GM04504 (cell line): ENCODE measurements around the gene SSC5D.
"Not testable (repeated sequence)": the region's sequence is repeated elsewhere in the genome, so short reads cannot be mapped to it uniquely, and the experiment has no call there.

Experiments
- DNase-seq: peaks from one replicate; pipeline ENCODE4 v3.0.0-alpha.2; 2012; ENCODE audit warnings: low read depth

The SSC5D gene

DNA sequence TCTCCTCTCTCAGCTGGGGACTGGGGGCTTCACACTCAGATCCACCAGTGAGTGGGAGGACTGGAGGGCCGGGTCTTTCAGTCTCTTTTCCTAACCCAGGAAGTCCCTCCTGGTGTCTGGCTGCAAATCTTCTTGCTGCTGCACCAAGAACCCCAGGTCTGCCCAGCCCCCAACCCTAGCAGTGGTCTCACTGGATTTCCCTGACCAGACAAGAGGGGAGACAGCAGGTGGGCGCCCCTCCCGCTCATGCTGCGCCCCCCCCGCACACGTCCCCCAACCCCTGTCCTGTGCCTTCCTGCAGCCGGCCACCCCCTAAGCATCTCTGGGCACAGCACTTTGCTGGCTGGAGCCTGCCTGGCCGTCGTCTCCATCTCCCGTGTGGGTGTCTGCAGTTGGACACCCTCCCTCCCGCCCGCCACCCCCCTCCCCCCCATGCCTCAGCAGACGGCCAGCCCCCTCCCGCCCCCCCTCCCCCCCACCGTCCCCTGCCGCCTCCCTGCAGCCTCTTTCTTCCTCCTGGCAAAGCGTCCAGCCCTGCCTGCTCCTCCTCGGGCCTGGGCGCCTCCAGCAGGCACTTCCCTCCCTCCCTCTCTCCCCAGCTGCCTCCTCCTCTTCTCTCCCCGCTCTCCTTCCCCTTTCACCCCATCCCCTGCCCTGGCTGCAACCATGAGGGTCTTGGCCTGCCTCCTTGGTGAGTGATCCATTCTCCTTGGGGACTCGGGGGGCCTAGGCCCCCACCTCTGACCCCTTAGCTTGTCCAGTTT, at the start of gene SSC5D:
Gene SSC5D (plus strand): TSS at position 513 of the 764 bp plus-strand sequence. CDS start 154 bp downstream, at position 667.
- DNase-seq: no peak

GRCh38 chr19:55439052-55439451, 49.2 kb upstream of the SSC5D start:
- no peak for DNase-seq

DNA sequence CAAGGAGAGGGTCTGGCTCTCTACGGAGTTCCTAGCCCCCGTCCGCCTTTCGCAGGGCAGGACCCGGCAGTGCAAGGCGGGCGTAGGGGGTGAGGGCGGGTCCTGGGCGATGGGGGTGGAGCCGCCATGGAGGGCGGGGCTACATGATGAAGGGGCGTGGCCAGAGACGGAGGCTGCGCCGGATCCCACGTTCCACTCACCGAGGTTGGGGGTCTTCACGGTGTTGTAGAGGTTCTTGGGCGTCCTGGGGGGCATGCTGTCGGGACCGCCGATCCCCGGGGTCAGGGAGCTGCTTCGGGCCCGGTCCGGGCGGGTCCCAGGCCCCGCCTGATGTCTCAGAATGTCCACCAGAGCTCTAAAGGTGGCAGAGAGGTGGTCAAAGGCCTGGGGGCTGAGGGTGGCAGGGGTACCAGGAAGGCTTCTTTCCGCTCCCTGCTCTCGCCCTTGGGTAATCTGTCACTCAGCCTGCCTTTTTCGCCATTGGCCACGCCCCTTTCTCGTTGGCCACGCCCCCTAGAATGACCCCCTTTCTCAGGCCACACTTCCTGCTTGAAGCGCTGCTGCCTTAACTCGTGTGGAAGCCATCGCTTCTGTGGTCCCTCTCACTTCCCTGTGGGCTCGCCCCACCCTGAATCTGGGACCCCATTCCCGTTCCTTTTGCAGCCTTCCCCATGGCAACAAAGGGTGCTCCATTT, 47.7 kb upstream of the SSC5D start:
- DNase-seq: no peak

DNA sequence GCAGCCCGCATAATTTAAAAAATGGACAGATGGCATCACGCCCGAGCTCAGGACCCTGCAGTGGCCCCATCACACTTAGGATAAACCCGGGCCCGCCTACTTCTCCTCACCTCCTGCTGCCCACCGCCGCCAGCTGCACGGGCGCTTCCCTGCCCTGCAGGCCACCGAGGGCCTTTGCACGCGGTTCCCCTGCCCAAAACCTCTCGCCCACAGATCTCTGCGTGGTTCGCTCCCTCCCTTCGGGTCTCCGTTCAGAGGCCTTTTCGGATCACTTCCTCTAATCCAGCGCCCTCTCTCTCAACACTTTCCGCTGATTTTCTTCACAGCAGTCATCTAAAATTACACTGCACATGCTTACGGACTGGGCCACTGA, 46.9 kb upstream of the SSC5D start:
- no peak for DNase-seq

- DNase-seq: no peak
Observed at GRCh38 chr19:55441692-55442321, 46.4 kb upstream of the SSC5D start.

DNA sequence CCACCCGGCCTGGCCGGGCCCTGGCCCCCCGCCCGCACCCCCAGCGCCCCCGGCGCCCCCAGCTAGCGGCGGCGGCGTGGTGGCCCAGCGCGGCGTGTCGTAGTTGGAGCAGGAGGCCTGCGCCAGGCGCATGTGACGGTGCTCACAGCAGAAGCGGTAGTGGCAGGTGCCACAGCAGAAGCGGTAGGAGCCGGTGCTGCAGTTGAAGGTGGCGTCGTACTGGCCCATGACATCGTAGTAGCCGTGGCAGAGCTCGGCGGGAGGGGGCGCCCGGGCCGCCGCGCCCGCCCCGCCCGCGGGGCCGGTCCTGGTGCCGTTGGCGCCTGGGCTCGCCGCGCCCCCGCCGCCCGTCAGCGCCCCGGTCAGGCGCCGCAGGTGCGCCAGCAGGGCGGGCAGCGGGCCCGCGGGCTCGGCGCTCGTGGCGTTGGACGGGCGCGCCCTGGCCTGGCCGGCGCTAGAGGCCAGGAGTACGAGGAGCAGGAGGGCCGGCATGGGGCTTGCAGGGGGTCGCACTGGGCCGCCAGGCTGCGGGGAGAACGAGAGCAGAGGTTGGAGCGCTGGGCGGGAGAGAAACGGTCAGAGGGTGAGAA, 45.8 kb upstream of the SSC5D start:
- DNase-seq: no peak

GRCh38 chr19:55443045-55443823, 45.0 kb upstream of the SSC5D start, which contains the start of gene SHISA7:
TSS of gene SHISA7 (minus strand) at chr19:55443300. CDS start at chr19:55442863, 437 bp downstream.
- no peak for DNase-seq

GRCh38 chr19:55443824-55444480, 44.3 kb upstream of the SSC5D start:
- no peak for DNase-seq

DNA sequence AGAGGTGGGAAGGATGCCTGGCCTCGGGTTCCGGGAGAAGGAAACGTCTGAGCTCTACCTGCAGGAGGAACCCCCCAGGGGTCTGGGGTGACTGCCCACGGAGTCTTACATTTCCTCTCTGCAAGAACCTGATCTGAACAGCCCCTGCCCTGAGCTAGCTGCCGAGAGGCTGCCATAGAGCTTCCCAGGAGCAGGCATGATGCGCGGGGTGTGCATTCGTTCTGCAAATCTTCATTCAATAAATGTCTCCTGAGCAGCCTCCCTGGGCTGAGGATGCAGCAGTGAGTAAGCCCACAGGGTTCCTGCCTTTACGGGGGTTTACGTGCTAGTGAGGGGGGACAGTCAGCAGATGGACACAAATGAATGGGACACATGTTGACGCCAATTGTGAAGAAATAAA, 43.6 kb upstream of the SSC5D start:
- DNase-seq: no peak

GRCh38 chr19:55446060-55446459, 42.2 kb upstream of the SSC5D start:
- DNase-seq: no peak

DNA sequence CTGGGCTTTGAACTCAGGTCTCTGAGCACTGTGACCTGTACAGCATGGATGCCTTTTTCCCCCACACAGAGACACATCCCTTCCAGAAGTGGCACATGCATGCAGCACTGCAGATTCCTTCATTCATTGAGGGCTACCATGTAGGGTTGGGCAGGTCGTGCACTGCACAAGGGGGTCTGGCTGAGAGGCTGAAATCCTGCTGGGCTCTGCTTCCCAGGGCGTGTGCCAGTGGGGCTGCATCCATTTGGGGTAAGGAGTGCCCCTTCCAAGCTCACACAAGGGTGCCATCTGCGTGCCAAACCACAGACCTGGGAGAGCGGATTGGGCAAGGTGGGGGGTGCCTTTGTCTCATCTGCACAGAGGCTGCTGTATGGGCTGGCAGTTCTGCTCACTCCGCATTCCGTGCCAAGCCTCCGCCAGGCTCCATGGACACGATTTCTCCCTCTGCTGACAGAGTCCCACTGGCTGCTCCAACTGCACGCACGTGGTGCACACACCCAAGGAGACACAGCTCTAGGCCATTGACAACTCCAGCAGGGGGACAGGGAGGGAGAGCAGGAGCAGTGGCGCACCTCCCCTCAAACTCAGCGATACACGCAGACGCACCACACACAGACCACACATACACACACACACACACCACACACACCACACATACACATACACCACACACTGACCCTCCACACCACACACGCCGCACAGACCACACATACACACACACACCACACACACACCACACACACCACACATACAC, 40.6 kb upstream of the SSC5D start:
- no peak for DNase-seq

- not testable (repeated sequence) for DNase-seq
Observed at GRCh38 chr19:55448175-55448490, 40.1 kb upstream of the SSC5D start.

- no peak for DNase-seq
Observed at GRCh38 chr19:55449469-55449868, 38.8 kb upstream of the SSC5D start.

GRCh38 chr19:55451163-55451964, 36.9 kb upstream of the SSC5D start:
- DNase-seq: no peak

DNA sequence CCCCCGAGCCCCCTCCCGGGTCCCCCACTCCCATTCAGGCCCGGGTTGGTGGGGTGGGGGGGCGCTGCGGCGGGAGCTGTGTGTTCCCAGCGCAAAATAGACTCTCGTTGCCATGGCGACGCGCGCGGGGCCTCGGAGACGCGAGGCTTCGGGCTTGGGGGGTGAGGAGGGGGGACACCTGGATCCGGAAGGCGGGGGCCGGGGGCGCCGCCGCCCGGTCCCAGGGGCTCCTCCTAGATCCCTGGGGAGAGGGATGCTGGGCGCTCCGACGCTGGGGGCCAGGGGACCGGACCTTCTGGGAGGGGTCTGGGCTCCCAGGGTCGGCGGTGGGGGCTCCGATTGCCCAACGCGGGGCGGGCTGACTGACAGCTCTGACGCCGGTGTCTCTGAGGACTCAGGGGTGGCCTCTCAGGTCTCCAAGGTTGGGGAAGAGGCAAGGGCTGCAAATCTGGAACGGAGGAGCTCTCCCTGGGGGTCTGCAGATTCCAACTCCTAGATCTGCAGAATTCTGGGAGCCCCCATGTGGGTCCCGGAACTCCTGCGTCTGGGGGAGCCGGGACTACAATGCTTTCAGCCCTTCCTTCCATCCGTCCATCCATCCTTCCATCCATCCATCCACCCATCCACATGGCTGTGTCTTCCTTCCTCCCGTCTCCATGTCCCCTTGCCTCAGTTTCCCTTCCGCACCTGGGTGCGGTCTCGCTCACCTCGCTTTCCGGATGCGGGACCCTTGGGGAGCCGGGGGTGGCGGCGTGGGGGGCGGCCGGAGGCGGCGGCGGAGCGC, 36.1 kb upstream of the SSC5D start:
- DNase-seq: no peak

- no peak for DNase-seq
Observed at GRCh38 chr19:55452749-55453346, 35.4 kb upstream of the SSC5D start.

- DNase-seq: no peak
Observed at GRCh38 chr19:55453511-55454260, 34.5 kb upstream of the SSC5D start.

DNA sequence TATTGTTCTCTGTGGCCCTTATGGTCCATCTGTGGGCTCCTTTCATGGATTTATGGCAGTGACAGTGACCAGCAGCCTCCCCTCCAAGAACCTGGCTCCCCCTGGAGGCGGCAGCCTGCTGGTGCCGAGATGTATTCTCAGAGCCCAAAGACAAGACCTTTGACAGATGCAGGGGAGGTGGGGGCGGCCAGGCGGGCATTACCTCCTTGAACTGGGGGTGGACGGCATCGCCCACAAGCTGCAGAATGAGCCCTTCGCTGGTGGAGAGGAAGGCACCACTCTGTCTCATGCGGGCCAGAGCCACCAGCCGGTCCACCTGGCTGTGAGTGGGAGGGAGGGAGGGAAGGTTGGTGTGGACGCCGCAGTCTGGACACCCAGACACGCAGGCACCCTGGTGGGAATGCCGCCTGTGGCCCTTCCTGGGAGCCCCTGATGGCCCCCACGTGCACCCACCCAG, 33.4 kb upstream of the SSC5D start:
- no peak for DNase-seq
